IMR-90 (cell line): Measurements from ENCODE around the gene SDK1. TPM values are rescaled to one million over a fixed set of nuclear protein-coding genes. Genes with fewer than 3 reads are reported as not detected.

Experiments used
- ATAC-seq: fragments of 200-7000 bp; cut with Tn5 transposase; 2 replicates; pipeline ENCODE4 v1.9.1; 2020; ENCODE audit warnings: low read depth, mild to moderate bottlenecking, moderate library complexity
- BruUV-seq: library from RNA; stranded (reverse); fragments of 400-500 nt; replicated peaks from 2 replicates; lab custom pipeline; 2021; lab: Mats Ljungman, UMichigan
- CTCF ChIA-PET: fragments of 300-600 bp; formaldehyde crosslinking; extraction: SDS; loops from one replicate; lab custom pipeline; 2021; ENCODE audit warnings: antibody characterized with exemption; lab: Yijun Ruan, JAX
- POLR2A ChIA-PET: fragments of 300-600 bp; sonication (Branson Sonifier 250); formaldehyde crosslinking; loops from one replicate; lab custom pipeline; 2022; ENCODE audit warnings: antibody characterized with exemption; ENCODE audit not compliant: unreplicated experiment; lab: Charles Lee
- DNase-seq: peaks from one replicate; pipeline ENCODE4 v3.0.0; 2013
- H2AFZ ChIP-seq: replicated peaks from 2 replicates; pipeline ENCODE3; 2013; ENCODE audit warnings: low read length, mild to moderate bottlenecking; ENCODE audit not compliant: poor library complexity
- H2AK5ac ChIP-seq: 2 replicates; pipeline ENCODE4 v1.6.1; 2013; ENCODE audit warnings: low read depth, low read length, inconsistent platforms
- H2AK9ac ChIP-seq: replicated peaks from 2 replicates; pipeline ENCODE3; 2013; ENCODE audit warnings: mild to moderate bottlenecking, low read depth, low read length, moderate library complexity; ENCODE audit not compliant: poor library complexity
- H2BK120ac ChIP-seq: 2 replicates; pipeline ENCODE4 v1.6.1; 2013; ENCODE audit warnings: low read depth, low read length, inconsistent platforms
- H2BK15ac ChIP-seq: 3 replicates; pipeline ENCODE4 v1.6.1; 2013; ENCODE audit warnings: low read depth, low read length, inconsistent platforms
- H2BK20ac ChIP-seq: 2 replicates; pipeline ENCODE4 v1.6.1; 2013; ENCODE audit warnings: low read depth, mild to moderate bottlenecking, inconsistent platforms, low read length, moderate library complexity
- H2BK5ac ChIP-seq: 2 replicates; pipeline ENCODE4 v1.6.1; 2013; ENCODE audit warnings: mild to moderate bottlenecking, low read depth, low read length, inconsistent platforms; ENCODE audit not compliant: poor library complexity, severe bottlenecking
- H3K14ac ChIP-seq: replicated peaks from 2 replicates; pipeline ENCODE4 v1.6.1; 2013; ENCODE audit warnings: low read depth, low read length, inconsistent platforms
- H3K18ac ChIP-seq: 2 replicates; pipeline ENCODE4 v1.6.1; 2013; ENCODE audit warnings: low read depth, low read length, control low read depth
- H3K23ac ChIP-seq: 2 replicates; pipeline ENCODE4 v1.6.1; 2013; ENCODE audit warnings: low read depth, low read length, inconsistent platforms
- H3K27ac ChIP-seq: 2 replicates; pipeline ENCODE4 v1.5.1; 2013; ENCODE audit warnings: mild to moderate bottlenecking, control low read depth, low read length; ENCODE audit not compliant: insufficient read depth
- H3K27me3 ChIP-seq: 2 replicates; pipeline ENCODE4 v1.6.1; 2013; ENCODE audit warnings: low read length; ENCODE audit not compliant: control insufficient read depth, insufficient read depth
- H3K36me3 ChIP-seq: 2 replicates; pipeline ENCODE4 v1.6.1; 2013; ENCODE audit warnings: low read length, mixed read lengths; ENCODE audit not compliant: control insufficient read depth, insufficient read depth
- H3K4ac ChIP-seq: 2 replicates; pipeline ENCODE4 v1.6.1; 2013; ENCODE audit warnings: low read depth, low read length, inconsistent platforms
- H3K4me1 ChIP-seq: 2 replicates; pipeline ENCODE4 v1.6.1; 2013; ENCODE audit warnings: low read length, mixed read lengths; ENCODE audit not compliant: control insufficient read depth, insufficient read depth
- H3K4me2 ChIP-seq: 2 replicates; pipeline ENCODE4 v1.6.1; 2013; ENCODE audit warnings: low read depth, mild to moderate bottlenecking, control low read depth, low read length, moderate library complexity
- H3K4me3 ChIP-seq: 2 replicates; pipeline ENCODE4 v1.5.1; 2013; ENCODE audit warnings: low read depth, mild to moderate bottlenecking, control low read depth, low read length, moderate library complexity; ENCODE audit not compliant: insufficient read depth
- H3K56ac ChIP-seq: 2 replicates; pipeline ENCODE4 v1.6.1; 2013; ENCODE audit warnings: low read length, inconsistent platforms; ENCODE audit not compliant: insufficient read depth; ENCODE audit errors: extremely low read depth
- H3K79me1 ChIP-seq, 2 experiments: 2 replicates each; pipeline ENCODE4 v1.6.1; 2013; ENCODE audit warnings: low read length in 2 of 2, inconsistent platforms in 1 of 2, low read depth in 1 of 2
- H3K9ac ChIP-seq: 2 replicates; pipeline ENCODE4 v1.6.1; 2013; ENCODE audit warnings: low read depth, low read length, control low read depth
- H3K9me1 ChIP-seq: 2 replicates; pipeline ENCODE4 v1.6.1; 2013; ENCODE audit warnings: low read length, inconsistent platforms; ENCODE audit not compliant: insufficient read depth
- H3K9me3 ChIP-seq: 2 replicates; pipeline ENCODE4 v1.6.1; 2013; ENCODE audit warnings: low read length; ENCODE audit not compliant: control insufficient read depth, insufficient read depth
- H4K20me1 ChIP-seq: 2 replicates; pipeline ENCODE4 v1.6.1; 2013; ENCODE audit warnings: low read length, inconsistent platforms; ENCODE audit not compliant: insufficient read depth
- H4K5ac ChIP-seq: 2 replicates; pipeline ENCODE4 v1.6.1; 2013; ENCODE audit warnings: mild to moderate bottlenecking, low read depth, low read length, control low read depth
- H4K8ac ChIP-seq, 2 experiments: 2 replicates each; pipeline ENCODE4 v1.6.1; 2013; ENCODE audit warnings: low read depth in 2 of 2, low read length in 2 of 2, control low read depth in 1 of 2, inconsistent platforms in 1 of 2
- H4K91ac ChIP-seq: 2 replicates; pipeline ENCODE4 v1.6.1; 2013; ENCODE audit warnings: low read depth, low read length, inconsistent platforms; ENCODE audit not compliant: insufficient read depth
- CEBPB ChIP-seq: IDR thresholded peaks from 2 replicates; pipeline ENCODE4 v1.6.1; 2012; ENCODE audit warnings: low read depth, low read length, improper control_type of control experiment
- FOS ChIP-seq: fragments of 150-350 bp; IDR thresholded peaks from 2 replicates; pipeline ENCODE4 v1.6.1; 2016; ENCODE audit warnings: low read depth, low read length
- WGBS, 2 experiments: methylation state at CpG; one replicate each; pipeline versions ENCODE4 v1.1.5 to v1.1.7; 2013; ENCODE audit warnings: missing lambda C conversion rate in 2 of 2; ENCODE audit not compliant: insufficient read length in 1 of 2; ENCODE audit errors: extremely low coverage in 2 of 2; 5-methylcytosine and 5-hydroxymethylcytosine counted together
- dilution Hi-C: fragments of 300-500 bp; cut with HindIII; formaldehyde crosslinking; loops from one replicate; pipeline ENCODE4 v1.14.3; 2018; ENCODE audit warnings: low sequenced_read_pairs; ENCODE audit not compliant: unreplicated experiment
- in situ Hi-C: fragments of 300-500 bp; cut with MboI; formaldehyde crosslinking; loops from 3 replicates; pipeline ENCODE4 v1.14.3; 2019; ENCODE audit warnings: low sequenced_read_pairs, inconsistent platforms, mixed read lengths
- intact Hi-C: fragments of 100-400 bp; cut with micrococcal nuclease; formaldehyde crosslinking; loops from 2 replicates; pipeline ENCODE4 v1.10.0; 2022
- polyA plus RNA-seq, 3 experiments: library from polyadenylated mRNA; depleted of rRNA; stranded (reverse); fragments of >200 nt; gene quantifications; 2 replicates each; pipeline ENCODE4 v1.2.3, GENCODE V29; 2012; ENCODE audit warnings: low replicate concordance in 1 of 3
- total RNA-seq: library from RNA; depleted of rRNA; stranded (reverse); fragments of >200 nt; gene quantifications from 2 replicates; pipeline ENCODE4 v1.2.3, GENCODE V29; 2012

Gene SDK1
- total and polyA plus RNA-seq, 2 of the 4 experiments (the other 2 are of a cell fraction), result 1.5 to 1.6 TPM

GRCh38 chr7:4049202-4049601 is 748.1 kb downstream of the SDK1 start:
- no peak overlapping the region for H2BK120ac ChIP-seq
- no peaks in the 10 kb centered on the region for H3K9me1 ChIP-seq
- H3K56ac ChIP-seq, result no peak overlapping the region
- in situ Hi-C loops, result no loop called here
- DNase-seq (no peak), ATAC-seq (no peak)
- TF ChIP-seq FOS (no peak), CEBPB (no peak)
- no peak overlapping the region for H2AFZ ChIP-seq
- CTCF ChIA-PET, result no interaction called here
- no peaks in the 10 kb centered on the region for H4K20me1 ChIP-seq
- no peaks in the 10 kb centered on the region for H3K4me1 ChIP-seq
- no peaks in the 10 kb centered on the region for H3K79me1 ChIP-seq
- no peak overlapping the region for H3K27ac ChIP-seq
- H3K9me3 ChIP-seq, result peaks cover 9% of the 10 kb centered on the region; the same call in 1 of the 2 replicates
- H3K4me3 ChIP-seq, result no peak overlapping the region
- no peak overlapping the region for H3K23ac ChIP-seq
- H2AK9ac ChIP-seq, result no peak overlapping the region
- POLR2A ChIA-PET, result no interaction called here
- no peak overlapping the region for H4K5ac ChIP-seq
- H2BK20ac ChIP-seq, result no peak overlapping the region
- WGBS, 2 experiments, result 84% methylated on average over 4 of the region's 13 CpGs; no CpG with 5 or more reads in 1 of the 2 experiments
- dilution Hi-C loops, result no loop called here
- H2AK5ac ChIP-seq, result no peak overlapping the region
- intact Hi-C loops, result no loop called here
- H3K27me3 ChIP-seq, result no peaks in the 10 kb centered on the region
- H3K14ac ChIP-seq, result no peak overlapping the region
- H3K9ac ChIP-seq, result no peak overlapping the region
- no peak overlapping the region for H3K4ac ChIP-seq
- H3K4me2 ChIP-seq, result no peak overlapping the region
- no peak overlapping the region for H4K8ac ChIP-seq
- no peak overlapping the region for H4K91ac ChIP-seq
- H2BK15ac ChIP-seq, result no peak overlapping the region
- H3K36me3 ChIP-seq, result no peaks in the 10 kb centered on the region
- BruUV-seq, result no TSS peak
- no peak overlapping the region for H3K18ac ChIP-seq
- H2BK5ac ChIP-seq, result no peak overlapping the region
